NCI-H1930 (cell line): ENCODE measurements around the gene GRID2.
"Not testable (repeated sequence)": the region's sequence is repeated elsewhere in the genome, so short reads cannot be mapped to it uniquely, and the experiment has no call there.

Source experiments
- DNase-seq, 2 experiments: peaks; one replicate each; lab custom pipeline; 2025; lab: John Stamatoyannopoulos, UW

The GRID2 gene

GRCh38 chr4:93313197-93313596 lies 1009.4 kb downstream of the GRID2 start:
- no peak for DNase-seq

- no peak for DNase-seq
Measured at GRCh38 chr4:93317057-93317456, 1013.3 kb downstream of the GRID2 start.

GRCh38 chr4:93317561-93317960 lies 1013.8 kb downstream of the GRID2 start:
- DNase-seq, result no peak

- DNase-seq, result no peak
Measured at GRCh38 chr4:93319041-93319440, 1015.3 kb downstream of the GRID2 start.

- no peak for DNase-seq
Measured at GRCh38 chr4:93320356-93320755, 1016.6 kb downstream of the GRID2 start.

GRCh38 chr4:93327346-93327745 lies 1023.6 kb downstream of the GRID2 start:
- DNase-seq, result no peak

- DNase-seq, result peak in 1 of 2 experiments; percentile 17
Measured at GRCh38 chr4:93334003-93334402, 1030.2 kb downstream of the GRID2 start.

GRCh38 chr4:93337196-93337595 lies 1033.4 kb downstream of the GRID2 start:
- DNase-seq, result no peak

- no peak for DNase-seq
Measured at GRCh38 chr4:93342738-93343137, 1039.0 kb downstream of the GRID2 start.

GRCh38 chr4:93346840-93347239 lies 1043.1 kb downstream of the GRID2 start:
- DNase-seq, result no peak

GRCh38 chr4:93348896-93349295 lies 1045.1 kb downstream of the GRID2 start:
- no peak for DNase-seq

GRCh38 chr4:93351846-93352245 lies 1048.1 kb downstream of the GRID2 start:
- no peak for DNase-seq

GRCh38 chr4:93355411-93355810 lies 1051.6 kb downstream of the GRID2 start:
- DNase-seq, result no peak

- DNase-seq, result no peak
Measured at GRCh38 chr4:93359586-93359985, 1055.8 kb downstream of the GRID2 start.

GRCh38 chr4:93366169-93366755 lies 1062.5 kb downstream of the GRID2 start:
- DNase-seq, result not testable (repeated sequence)

- no peak for DNase-seq
Measured at GRCh38 chr4:93368968-93369367, 1065.2 kb downstream of the GRID2 start.

- no peak for DNase-seq
Measured at GRCh38 chr4:93370256-93370655, 1066.5 kb downstream of the GRID2 start.

- no peak for DNase-seq
Measured at GRCh38 chr4:93373893-93374860, 1070.4 kb downstream of the GRID2 start.

GRCh38 chr4:93384241-93384640 lies 1080.5 kb downstream of the GRID2 start:
- no peak for DNase-seq

GRCh38 chr4:93384887-93385286 lies 1081.1 kb downstream of the GRID2 start:
- no peak for DNase-seq

GRCh38 chr4:93394545-93395081 lies 1090.8 kb downstream of the GRID2 start:
- DNase-seq, result no peak

- no peak for DNase-seq
Measured at GRCh38 chr4:93396272-93396671, 1092.5 kb downstream of the GRID2 start.

- no peak for DNase-seq
Measured at GRCh38 chr4:93403571-93403970, 1099.8 kb downstream of the GRID2 start.
